ENCODE results near the gene PP2D1.
"Not testable (repeated sequence)": the region's sequence is repeated elsewhere in the genome, so short reads cannot be mapped to it uniquely, and the experiment has no call there.

The PP2D1 gene

GRCh38 chr3:20039765-20040547 lies 27.9 kb upstream of the PP2D1 start, which contains the start of gene KAT2B:
KAT2B (plus strand) TSS chr3:20040446; CDS start chr3:20040478, 32 bp downstream.
- DNase-seq (ENCODE audit: low read depth, low spot score): peak; percentile 71

GRCh38 chr3:20039466-20039764 lies 27.4 kb upstream of the PP2D1 start:
- no peak for DNase-seq (ENCODE audit: low read depth, low spot score)

- no peak for DNase-seq (ENCODE audit: low read depth, low spot score)
These were observed 26.8 kb upstream of the PP2D1 start for GRCh38 chr3:20038699-20039465.

- no peak for DNase-seq (ENCODE audit: low read depth, low spot score)
These were observed 25.4 kb upstream of the PP2D1 start for GRCh38 chr3:20037255-20037996.

GRCh38 chr3:20035019-20035418 lies 23.0 kb upstream of the PP2D1 start:
- DNase-seq (ENCODE audit: low read depth, low spot score): no peak

GRCh38 chr3:20031939-20032338 lies 19.9 kb upstream of the PP2D1 start:
- not testable (repeated sequence) for DNase-seq (ENCODE audit: low read depth, low spot score)

- no peak for DNase-seq (ENCODE audit: low read depth, low spot score)
These were observed 16.9 kb upstream of the PP2D1 start for GRCh38 chr3:20028905-20029331.

GRCh38 chr3:20027136-20027535 lies 15.1 kb upstream of the PP2D1 start:
- DNase-seq (ENCODE audit: low read depth, low spot score): no peak

GRCh38 chr3:20023623-20024405 lies 11.8 kb upstream of the PP2D1 start:
- DNase-seq (ENCODE audit: low read depth, low spot score): no peak

- no peak for DNase-seq (ENCODE audit: low read depth, low spot score)
These were observed 11.0 kb upstream of the PP2D1 start for GRCh38 chr3:20022954-20023622.

- not testable (repeated sequence) for DNase-seq (ENCODE audit: low read depth, low spot score)
These were observed 4.0 kb upstream of the PP2D1 start for GRCh38 chr3:20016076-20016475.

- no peak for DNase-seq (ENCODE audit: low read depth, low spot score)
These were observed 3.5 kb upstream of the PP2D1 start for GRCh38 chr3:20015525-20015924.

- DNase-seq (ENCODE audit: low read depth, low spot score): no peak
These were observed 1.3 kb upstream of the PP2D1 start for GRCh38 chr3:20013396-20013795.

GRCh38 chr3:20008646-20009045 lies 3.4 kb downstream of the PP2D1 start:
- no peak for DNase-seq (ENCODE audit: low read depth, low spot score)

GRCh38 chr3:20007960-20008359 lies 4.1 kb downstream of the PP2D1 start:
- no peak for DNase-seq (ENCODE audit: low read depth, low spot score)

GRCh38 chr3:20001932-20002331 lies 10.1 kb downstream of the PP2D1 start:
- DNase-seq (ENCODE audit: low read depth, low spot score): no peak

GRCh38 chr3:19997502-19997901 lies 14.6 kb downstream of the PP2D1 start:
- DNase-seq (ENCODE audit: low read depth, low spot score): no peak

- no peak for DNase-seq (ENCODE audit: low read depth, low spot score)
These were observed 17.3 kb downstream of the PP2D1 start for GRCh38 chr3:19994796-19995195.

- not testable (repeated sequence) for DNase-seq (ENCODE audit: low read depth, low spot score)
These were observed 23.2 kb downstream of the PP2D1 start for GRCh38 chr3:19988904-19989303.

GRCh38 chr3:19972054-19972453 lies 40.0 kb downstream of the PP2D1 start:
- DNase-seq (ENCODE audit: low read depth, low spot score): no peak

GRCh38 chr3:19970327-19970726 lies 41.7 kb downstream of the PP2D1 start:
- no peak for DNase-seq (ENCODE audit: low read depth, low spot score)
